Smooth muscle cell (in vitro differentiated cells): ENCODE measurements around the gene SMIM28. TPM values are rescaled to one million over a fixed set of nuclear protein-coding genes. Genes with fewer than 3 reads are reported as not detected.

Source experiments
- DNase-seq: peaks from one replicate; lab custom pipeline; 2025; ENCODE audit not compliant: unreplicated experiment; lab: John Stamatoyannopoulos, UW
- H2AFZ ChIP-seq: fragments of 200-600 bp; sonication (generic); 2 replicates; pipeline ENCODE4 v1.6.0; 2016; ENCODE audit warnings: antibody characterized with exemption, low read depth, mild to moderate bottlenecking
- H3F3A ChIP-seq: fragments of 200-600 bp; sonication (generic); 2 replicates; pipeline ENCODE4 v1.6.0; 2017; ENCODE audit warnings: antibody characterized with exemption, low read depth
- H3K27ac ChIP-seq: fragments of 200-600 bp; sonication (generic); 2 replicates; pipeline ENCODE4 v1.5.1; 2016; ENCODE audit warnings: low read depth, mild to moderate bottlenecking
- H3K27me3 ChIP-seq: fragments of 200-600 bp; sonication (generic); 2 replicates; pipeline ENCODE4 v1.6.1; 2016; ENCODE audit warnings: low read depth, mild to moderate bottlenecking
- H3K36me3 ChIP-seq: fragments of 200-600 bp; sonication (generic); 2 replicates; pipeline ENCODE4 v1.5.1; 2016; ENCODE audit warnings: low read depth
- H3K4me1 ChIP-seq: fragments of 200-600 bp; sonication (generic); 2 replicates; pipeline ENCODE4 v1.5.1; 2016; ENCODE audit warnings: low read depth
- H3K4me2 ChIP-seq: fragments of 200-600 bp; sonication (generic); 2 replicates; pipeline ENCODE4 v1.6.0; 2016; ENCODE audit warnings: mild to moderate bottlenecking
- H3K4me3 ChIP-seq: fragments of 200-600 bp; sonication (generic); 2 replicates; pipeline ENCODE4 v1.5.1; 2016; ENCODE audit warnings: mild to moderate bottlenecking
- H3K79me2 ChIP-seq: fragments of 200-600 bp; sonication (generic); 2 replicates; pipeline ENCODE4 v1.6.0; 2016; ENCODE audit warnings: low read depth, mild to moderate bottlenecking
- H3K9ac ChIP-seq: fragments of 200-600 bp; sonication (generic); 2 replicates; pipeline ENCODE4 v1.6.0; 2016; ENCODE audit warnings: low read depth
- H3K9me3 ChIP-seq: fragments of 200-600 bp; sonication (generic); replicated peaks from 2 replicates; pipeline ENCODE4 v1.5.1; 2016; ENCODE audit warnings: low read depth
- H4K20me1 ChIP-seq: fragments of 200-600 bp; sonication (generic); 2 replicates; pipeline ENCODE4 v1.6.0; 2016; ENCODE audit warnings: low read depth
- CTCF ChIP-seq: fragments of 200-600 bp; sonication (generic); IDR thresholded peaks from 2 replicates; pipeline ENCODE4 v1.5.1; 2017; ENCODE audit warnings: borderline replicate concordance, mild to moderate bottlenecking, antibody characterized with exemption; ENCODE audit not compliant: insufficient read depth, poor library complexity, severe bottlenecking
- WGBS: methylation state at CpG from one replicate; pipeline ENCODE4 v1.1.7; 2016; ENCODE audit warnings: low lambda C conversion rate; 5-methylcytosine and 5-hydroxymethylcytosine counted together
- polyA plus RNA-seq: library from polyadenylated mRNA; unstranded; fragments of >200 nt; fragmentation: Nextera tagmentation; extraction: Ambion mirVana; gene quantifications from 2 replicates; pipeline ENCODE4 v1.2.1, GENCODE V29; 2016
- total RNA-seq: library from RNA; depleted of rRNA; stranded (reverse); fragments of >200 nt; gene quantifications from 2 replicates; pipeline ENCODE4 v1.2.3, GENCODE V29; 2014

SMIM28 gene
- total and polyA plus RNA-seq, 2 experiments from 2014 or later = not detected

- Histone ChIP-seq H3K36me3 (no peaks in the 10 kb centered on the region), H3F3A (no peaks in the 10 kb centered on the region), H3K4me3 (peak within 1 kb of the TSS; percentile 94), H3K4me2 (peak within 1 kb of the TSS; percentile 96), H3K27me3 (no peaks in the 10 kb centered on the region), H3K9me3 (no peaks in the 10 kb centered on the region), H3K27ac (peak within 1 kb of the TSS; percentile 51), H4K20me1 (no peaks in the 10 kb centered on the region), H3K79me2 (no peaks in the 10 kb centered on the region), H3K4me1 (peaks cover 4% of the 10 kb centered on the region), H3K9ac (peak within 1 kb of the TSS; percentile 46), H2AFZ (peak within 1 kb of the TSS; percentile 85)
- under 1% methylated on average over 73 of the region's 92 CpGs for WGBS
- peak; percentile 59 for TF ChIP-seq CTCF
- DNase-seq = peak; percentile 55
These were observed 26.3 kb downstream of the SMIM28 start, which contains the start of gene HEBP2 for GRCh38 chr6:138403801-138404665. Gene HEBP2, plus strand, starts transcription at chr6:138404223. Its CDS starts 273 bp downstream, at chr6:138404496.

GRCh38 chr6:138404666-138405337 is 27.1 kb downstream of the SMIM28 start:
- Histone ChIP-seq H3K9me3 (no peaks in the 10 kb centered on the region), H3K4me1 (peaks cover 4% of the 10 kb centered on the region), H3K4me3 (peak overlapping the region; percentile 94), H3F3A (no peaks in the 10 kb centered on the region), H3K27me3 (no peaks in the 10 kb centered on the region), H3K4me2 (peak overlapping the region; percentile 96), H3K36me3 (no peaks in the 10 kb centered on the region), H4K20me1 (no peaks in the 10 kb centered on the region), H2AFZ (peak overlapping the region; percentile 85), H3K27ac (peak overlapping the region; percentile 51), H3K79me2 (no peaks in the 10 kb centered on the region), H3K9ac (peak overlapping the region; percentile 46)
- 5% methylated on average over 35 of the region's 35 CpGs for WGBS
- DNase-seq = peak; percentile 32
- TF ChIP-seq CTCF = no peak

GRCh38 chr6:138405816-138406413 is 28.2 kb downstream of the SMIM28 start:
- no peak overlapping the region for H3K27ac ChIP-seq
- H3K79me2 ChIP-seq = no peaks in the 10 kb centered on the region
- 72% methylated on average over 5 of the region's 5 CpGs for WGBS
- DNase-seq = no peak
- H3K9me3 ChIP-seq = no peaks in the 10 kb centered on the region
- peaks cover 4% of the 10 kb centered on the region for H3K4me1 ChIP-seq
- no peak overlapping the region for H3K9ac ChIP-seq
- H3K36me3 ChIP-seq = no peaks in the 10 kb centered on the region
- no peak overlapping the region for H2AFZ ChIP-seq
- peak overlapping the region; percentile 94 for H3K4me3 ChIP-seq
- no peak for TF ChIP-seq CTCF
- H3F3A ChIP-seq = no peaks in the 10 kb centered on the region
- H3K4me2 ChIP-seq = peak overlapping the region; percentile 96
- no peaks in the 10 kb centered on the region for H4K20me1 ChIP-seq
- H3K27me3 ChIP-seq = no peaks in the 10 kb centered on the region
